WERI-Rb-1 (cell line): Measurements from ENCODE around the gene HMG20A.
"Not testable (repeated sequence)": the region's sequence is repeated elsewhere in the genome, so short reads cannot be mapped to it uniquely, and the experiment has no call there.

Source experiments
- DNase-seq: peaks from one replicate; pipeline ENCODE4 v3.0.0-alpha.2; 2020
- H3K27ac ChIP-seq: fragments of 250-450 bp; sonication (Bioruptor Pico); 2 replicates; pipeline ENCODE4 v1.5.1; 2020; ENCODE audit warnings: mild to moderate bottlenecking, moderate library complexity
- H3K27me3 ChIP-seq: fragments of 250-450 bp; sonication (Bioruptor Pico); 2 replicates; pipeline ENCODE4 v1.5.1; 2021; ENCODE audit warnings: mild to moderate bottlenecking, low read depth, moderate library complexity; ENCODE audit not compliant: insufficient read depth, severe bottlenecking
- H3K36me3 ChIP-seq: fragments of 250-450 bp; sonication (Bioruptor Pico); 2 replicates; pipeline ENCODE4 v1.5.1; 2020; ENCODE audit warnings: mild to moderate bottlenecking, moderate library complexity
- H3K4me3 ChIP-seq: 2 replicates; pipeline ENCODE4 v1.5.1; 2011; ENCODE audit warnings: low read depth, mild to moderate bottlenecking, control low read depth, low read length
- H3K9me3 ChIP-seq: fragments of 250-450 bp; sonication (Bioruptor Pico); 2 replicates; pipeline ENCODE4 v1.5.1; 2021; ENCODE audit warnings: mild to moderate bottlenecking, moderate library complexity; ENCODE audit not compliant: severe bottlenecking
- TF ChIP-seq, protein P1 (sequence below): IDR thresholded peaks from 2 replicates; pipeline ENCODE4 v1.5.1; 2011; ENCODE audit warnings: low read depth, mild to moderate bottlenecking, control low read depth, inconsistent platforms, low read length

HMG20A gene

GRCh38 chr15:77398927-77399326 is 21.8 kb upstream of the HMG20A start:
- Histone ChIP-seq H3K9me3 (peaks cover 9% of the 10 kb centered on the region), H3K4me3 (no peak overlapping the region), H3K36me3 (no peaks in the 10 kb centered on the region), H3K27me3 (no peaks in the 10 kb centered on the region), H3K27ac (no peak overlapping the region)
- DNase-seq: no peak
- TF ChIP-seq, protein P1, sequence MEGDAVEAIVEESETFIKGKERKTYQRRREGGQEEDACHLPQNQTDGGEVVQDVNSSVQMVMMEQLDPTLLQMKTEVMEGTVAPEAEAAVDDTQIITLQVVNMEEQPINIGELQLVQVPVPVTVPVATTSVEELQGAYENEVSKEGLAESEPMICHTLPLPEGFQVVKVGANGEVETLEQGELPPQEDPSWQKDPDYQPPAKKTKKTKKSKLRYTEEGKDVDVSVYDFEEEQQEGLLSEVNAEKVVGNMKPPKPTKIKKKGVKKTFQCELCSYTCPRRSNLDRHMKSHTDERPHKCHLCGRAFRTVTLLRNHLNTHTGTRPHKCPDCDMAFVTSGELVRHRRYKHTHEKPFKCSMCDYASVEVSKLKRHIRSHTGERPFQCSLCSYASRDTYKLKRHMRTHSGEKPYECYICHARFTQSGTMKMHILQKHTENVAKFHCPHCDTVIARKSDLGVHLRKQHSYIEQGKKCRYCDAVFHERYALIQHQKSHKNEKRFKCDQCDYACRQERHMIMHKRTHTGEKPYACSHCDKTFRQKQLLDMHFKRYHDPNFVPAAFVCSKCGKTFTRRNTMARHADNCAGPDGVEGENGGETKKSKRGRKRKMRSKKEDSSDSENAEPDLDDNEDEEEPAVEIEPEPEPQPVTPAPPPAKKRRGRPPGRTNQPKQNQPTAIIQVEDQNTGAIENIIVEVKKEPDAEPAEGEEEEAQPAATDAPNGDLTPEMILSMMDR: no peak

DNA sequence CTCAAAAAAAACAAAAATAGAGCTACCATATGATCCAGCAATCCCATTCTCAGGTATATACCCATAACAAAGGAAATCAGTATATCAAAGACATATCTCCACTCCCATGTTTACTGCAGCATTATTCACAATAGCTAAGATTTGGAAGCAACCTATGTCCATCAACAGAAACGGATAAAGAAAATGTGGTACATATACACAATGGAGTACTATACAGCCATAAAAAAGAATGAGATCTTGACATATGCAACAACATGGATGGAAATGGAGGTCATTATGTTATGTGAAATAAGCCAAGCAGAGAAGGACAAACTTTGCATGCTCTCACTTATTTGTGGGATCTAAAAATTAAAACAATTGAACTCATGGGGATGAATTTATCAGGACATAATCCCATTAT is 20.4 kb upstream of the HMG20A start:
- Histone ChIP-seq H3K4me3 (no peak overlapping the region), H3K27me3 (no peaks in the 10 kb centered on the region), H3K36me3 (no peaks in the 10 kb centered on the region), H3K27ac (no peak overlapping the region), H3K9me3 (peaks cover 5% of the 10 kb centered on the region)
- TF ChIP-seq, protein P1: no peak
- no peak for DNase-seq

DNA sequence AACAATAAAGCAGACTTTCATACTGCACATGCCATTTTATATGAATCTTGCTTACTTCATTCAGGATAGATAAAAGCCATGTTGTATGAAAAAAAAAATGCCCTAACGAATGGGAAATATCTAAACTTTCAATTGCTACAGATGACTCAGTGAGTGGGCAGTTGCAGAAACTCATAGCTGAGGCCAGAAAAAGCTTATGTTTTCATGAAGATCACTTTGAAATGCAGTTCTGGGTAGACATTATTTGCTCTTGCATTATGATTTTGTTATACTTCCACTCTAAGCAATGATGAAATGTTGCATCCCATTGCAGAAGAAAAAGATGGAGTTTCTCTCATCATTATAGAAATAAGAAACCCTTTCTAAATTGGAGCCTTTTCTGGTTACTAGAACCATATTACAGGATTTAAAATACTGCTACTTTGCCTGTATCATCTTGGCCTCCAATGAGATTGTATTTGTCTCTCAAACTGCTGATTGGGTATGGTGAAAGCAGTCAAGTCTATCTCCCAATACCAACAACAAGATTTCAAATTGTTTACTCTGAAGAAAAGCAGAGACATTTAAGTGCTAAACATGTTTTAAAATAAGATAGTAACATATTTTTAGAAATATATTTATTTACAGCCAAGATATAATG is 17.8 kb upstream of the HMG20A start:
- no peaks in the 10 kb centered on the region for H3K27me3 ChIP-seq
- no peak overlapping the region for H3K4me3 ChIP-seq

GRCh38 chr15:77406173-77406759 is 14.4 kb upstream of the HMG20A start:
- not testable (repeated sequence) for H3K36me3 ChIP-seq, H3K27ac ChIP-seq, H3K4me3 ChIP-seq, H3K9me3 ChIP-seq, DNase-seq, H3K27me3 ChIP-seq

More for the DNA sequence above, 17.8 kb upstream of the HMG20A start:
- H3K9me3 ChIP-seq: peaks cover 5% of the 10 kb centered on the region
- TF ChIP-seq, protein P1: no peak
- no peak for DNase-seq
- H3K27ac ChIP-seq: no peak overlapping the region
- no peaks in the 10 kb centered on the region for H3K36me3 ChIP-seq

GRCh38 chr15:77406846-77407245 is 13.8 kb upstream of the HMG20A start:
- DNase-seq: no peak
- no peaks in the 10 kb centered on the region for H3K27me3 ChIP-seq
- H3K36me3 ChIP-seq: no peaks in the 10 kb centered on the region
- TF ChIP-seq, protein P1: no peak
- H3K9me3 ChIP-seq: no peaks in the 10 kb centered on the region
- H3K4me3 ChIP-seq: no peak overlapping the region
- H3K27ac ChIP-seq: no peak overlapping the region

DNA sequence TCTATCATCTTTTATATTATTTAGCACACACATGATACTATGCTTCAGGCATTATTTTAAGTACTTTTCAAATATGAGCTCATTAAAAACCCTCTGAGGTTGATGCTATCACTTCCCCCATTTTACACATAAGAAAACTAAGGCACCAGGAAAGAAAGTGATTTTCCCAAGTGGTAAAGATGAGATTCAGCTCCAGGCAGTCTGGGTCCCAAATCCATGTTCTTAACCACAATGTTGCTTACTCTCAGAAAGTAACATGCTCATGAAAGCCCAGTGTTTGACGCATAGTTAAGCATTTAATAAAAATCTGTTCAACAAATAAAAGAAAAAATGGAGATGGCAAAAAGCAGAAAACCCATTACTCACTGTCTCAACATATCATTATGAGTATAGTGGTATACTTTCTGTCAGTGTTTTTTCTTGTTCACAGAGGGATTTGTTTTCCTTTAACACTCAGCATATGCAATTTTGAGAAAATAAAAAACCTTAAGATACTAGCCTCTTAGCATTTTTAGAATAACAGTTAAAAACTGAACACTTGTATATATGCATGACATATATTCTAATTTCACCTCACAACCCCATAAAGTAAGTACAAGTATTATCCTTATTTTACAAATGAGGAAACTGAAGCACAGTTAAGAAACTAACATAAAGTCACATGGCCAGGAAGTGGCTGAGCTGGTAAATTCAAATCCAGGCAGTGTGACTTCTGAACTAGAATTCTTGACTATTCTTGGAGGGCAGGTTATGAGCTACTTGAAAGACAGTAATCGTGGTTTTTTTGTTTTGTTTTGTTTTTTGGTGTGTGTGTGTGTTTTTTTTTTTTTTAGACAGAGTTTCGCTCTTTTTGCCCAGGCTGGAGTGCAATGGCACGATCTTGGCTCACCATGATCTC is 11.2 kb upstream of the HMG20A start:
- Histone ChIP-seq H3K9me3 (no peaks in the 10 kb centered on the region), H3K27ac (no peak overlapping the region), H3K4me3 (no peak overlapping the region), H3K36me3 (no peaks in the 10 kb centered on the region), H3K27me3 (no peaks in the 10 kb centered on the region)
- no peak for DNase-seq
- TF ChIP-seq, protein P1: no peak

DNA sequence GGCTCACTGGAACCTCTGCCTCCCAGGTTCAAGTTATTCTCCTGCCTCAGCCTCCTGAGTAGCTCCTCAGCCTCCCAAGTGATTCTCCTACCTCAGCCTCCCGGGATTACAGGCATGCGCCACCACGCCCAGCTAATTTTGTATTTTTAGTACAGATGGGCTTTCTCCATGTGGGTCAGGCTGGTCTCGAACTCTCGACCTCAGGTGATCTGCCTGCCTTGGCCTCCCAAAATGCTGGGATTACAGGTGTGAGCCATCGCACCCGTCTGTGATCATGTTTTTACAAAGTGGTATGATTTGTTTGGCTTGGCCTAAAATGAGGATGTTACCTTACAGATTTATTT is 10.6 kb upstream of the HMG20A start:
- not testable (repeated sequence) for DNase-seq, H3K27ac ChIP-seq, H3K27me3 ChIP-seq, H3K36me3 ChIP-seq, H3K4me3 ChIP-seq, H3K9me3 ChIP-seq
